Left ventricle myocardium inferior (tissue), 1 donor: ENCODE data around the gene SNTB2. TPM values are rescaled to one million over a fixed set of nuclear protein-coding genes. Genes with fewer than 3 reads are reported as not detected.

Source experiments
- DNase-seq: peaks from one replicate; pipeline ENCODE4 v3.0.0-alpha.2; 2020
- H3K27ac ChIP-seq: fragments of 200-600 bp; replicated peaks from 2 replicates; pipeline ENCODE4 v1.8.0; 2021
- H3K27me3 ChIP-seq: fragments of 200-600 bp; 2 replicates; pipeline ENCODE4 v1.8.0; 2021; ENCODE audit warnings: low read depth
- H3K36me3 ChIP-seq: fragments of 200-600 bp; 2 replicates; pipeline ENCODE4 v1.8.0; 2021
- H3K4me1 ChIP-seq: fragments of 200-600 bp; 2 replicates; pipeline ENCODE4 v1.8.0; 2021
- H3K4me3 ChIP-seq: fragments of 200-600 bp; 2 replicates; pipeline ENCODE4 v1.8.0; 2021; ENCODE audit warnings: mild to moderate bottlenecking, moderate library complexity
- H3K9me3 ChIP-seq: fragments of 200-600 bp; replicated peaks from 2 replicates; pipeline ENCODE4 v1.8.0; 2021
- intact Hi-C: fragments of 100-400 bp; cut with micrococcal nuclease; formaldehyde crosslinking; loops from one replicate; pipeline ENCODE4 v1.11.0; 2022
- total RNA-seq: library from RNA; stranded (reverse); fragmentation: NEBNext Ultra II Directional; extraction: Animal tissue kit (Norgen Biotek cat#: 25700); gene quantifications from one replicate; pipeline ENCODE4 v1.2.1, GENCODE V29; 2021
- TF ChIP-seq, protein P1 (sequence below): fragments of 200-600 bp; IDR thresholded peaks from 2 replicates; pipeline ENCODE4 v1.8.0; 2021; ENCODE audit warnings: antibody characterized with exemption, mild to moderate bottlenecking, borderline replicate concordance
- donor health status: DM: no; HTN: yes; CAD: no; lungs with severe emphysema.

The SNTB2 gene
- total RNA-seq, 1 donor from 2014 or later, result 10.2 TPM

DNA sequence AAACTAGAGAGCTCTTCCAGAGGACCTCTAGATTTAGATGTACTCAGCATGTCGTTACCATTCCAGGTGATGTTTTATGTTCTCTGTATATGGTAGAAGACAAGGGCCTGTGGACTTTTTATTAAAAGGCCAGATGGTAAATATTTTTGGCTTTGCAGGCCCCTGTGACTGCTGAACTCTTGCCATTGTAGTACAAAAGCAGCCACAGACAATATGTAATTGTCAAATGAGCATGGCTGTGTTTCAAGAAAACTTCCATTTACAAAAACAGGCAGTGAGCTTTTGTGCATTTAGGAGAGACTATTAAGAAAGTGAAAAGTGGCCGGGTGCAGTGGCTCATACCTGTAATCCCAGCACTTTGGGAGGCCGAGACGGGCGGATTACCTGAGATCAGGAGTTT lies 157.2 kb downstream of the SNTB2 start:
- no peaks in the 10 kb centered on the region for H3K9me3 ChIP-seq
- no peak for DNase-seq
- H3K36me3 ChIP-seq, result peaks cover 33% of the 10 kb centered on the region
- no peak overlapping the region for H3K4me3 ChIP-seq
- intact Hi-C loops, result no loop called here
- H3K27me3 ChIP-seq, result no peaks in the 10 kb centered on the region
- H3K27ac ChIP-seq, result no peak overlapping the region
- TF ChIP-seq, protein P1, sequence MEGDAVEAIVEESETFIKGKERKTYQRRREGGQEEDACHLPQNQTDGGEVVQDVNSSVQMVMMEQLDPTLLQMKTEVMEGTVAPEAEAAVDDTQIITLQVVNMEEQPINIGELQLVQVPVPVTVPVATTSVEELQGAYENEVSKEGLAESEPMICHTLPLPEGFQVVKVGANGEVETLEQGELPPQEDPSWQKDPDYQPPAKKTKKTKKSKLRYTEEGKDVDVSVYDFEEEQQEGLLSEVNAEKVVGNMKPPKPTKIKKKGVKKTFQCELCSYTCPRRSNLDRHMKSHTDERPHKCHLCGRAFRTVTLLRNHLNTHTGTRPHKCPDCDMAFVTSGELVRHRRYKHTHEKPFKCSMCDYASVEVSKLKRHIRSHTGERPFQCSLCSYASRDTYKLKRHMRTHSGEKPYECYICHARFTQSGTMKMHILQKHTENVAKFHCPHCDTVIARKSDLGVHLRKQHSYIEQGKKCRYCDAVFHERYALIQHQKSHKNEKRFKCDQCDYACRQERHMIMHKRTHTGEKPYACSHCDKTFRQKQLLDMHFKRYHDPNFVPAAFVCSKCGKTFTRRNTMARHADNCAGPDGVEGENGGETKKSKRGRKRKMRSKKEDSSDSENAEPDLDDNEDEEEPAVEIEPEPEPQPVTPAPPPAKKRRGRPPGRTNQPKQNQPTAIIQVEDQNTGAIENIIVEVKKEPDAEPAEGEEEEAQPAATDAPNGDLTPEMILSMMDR, result no peak
- peaks cover 21% of the 10 kb centered on the region for H3K4me1 ChIP-seq

DNA sequence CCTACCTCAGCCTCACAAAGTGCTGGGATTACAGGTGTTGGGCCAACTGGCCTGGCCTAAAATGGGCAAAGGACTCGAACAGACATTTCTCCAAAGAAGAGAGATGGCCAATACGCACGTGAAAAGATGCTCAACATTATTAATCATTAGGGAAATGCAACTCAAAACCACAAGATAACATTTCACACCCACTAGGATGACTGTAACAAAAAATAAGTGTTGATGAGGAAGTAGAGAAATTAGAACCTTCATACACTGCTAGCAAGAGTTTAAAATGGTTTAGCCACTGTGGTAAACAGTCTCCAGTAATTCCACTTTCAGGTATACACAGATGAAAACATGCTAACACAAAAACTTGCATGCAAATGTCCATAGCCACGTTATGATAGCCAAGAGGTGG lies 159.0 kb downstream of the SNTB2 start:
- no peaks in the 10 kb centered on the region for H3K9me3 ChIP-seq
- TF ChIP-seq, protein P1, result no peak
- H3K27me3 ChIP-seq, result no peaks in the 10 kb centered on the region
- H3K4me1 ChIP-seq, result peaks cover 5% of the 10 kb centered on the region
- H3K36me3 ChIP-seq, result peaks cover 41% of the 10 kb centered on the region
- H3K27ac ChIP-seq, result no peak overlapping the region
- DNase-seq, result no peak
- no peak overlapping the region for H3K4me3 ChIP-seq
- intact Hi-C loops, result no loop called here

DNA sequence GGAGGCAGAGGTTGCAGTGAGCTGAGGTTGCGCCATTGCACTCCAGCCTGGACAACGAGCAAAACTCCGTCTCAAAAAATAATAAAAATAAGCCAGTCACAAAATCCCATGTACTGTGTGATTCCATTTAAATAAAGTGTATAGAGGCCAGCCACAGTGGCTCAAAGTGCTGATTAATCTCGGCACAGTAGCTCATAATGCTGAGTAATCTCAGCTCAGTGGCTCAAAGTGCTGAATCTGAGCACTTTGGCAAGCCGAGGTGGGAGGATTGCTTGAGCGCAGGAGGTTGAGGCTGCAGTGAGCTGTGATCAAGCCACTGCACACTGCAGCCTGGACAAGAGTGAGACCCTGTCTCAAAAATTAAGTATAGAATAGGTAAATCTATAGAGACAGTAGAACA lies 159.7 kb downstream of the SNTB2 start:
- Histone ChIP-seq H3K4me3 (no peak overlapping the region), H3K27me3 (no peaks in the 10 kb centered on the region), H3K36me3 (peaks cover 38% of the 10 kb centered on the region), H3K27ac (no peak overlapping the region), H3K4me1 (no peaks in the 10 kb centered on the region), H3K9me3 (no peaks in the 10 kb centered on the region)
- no peak for DNase-seq
- intact Hi-C loops, result no loop called here
- TF ChIP-seq, protein P1, result no peak

DNA sequence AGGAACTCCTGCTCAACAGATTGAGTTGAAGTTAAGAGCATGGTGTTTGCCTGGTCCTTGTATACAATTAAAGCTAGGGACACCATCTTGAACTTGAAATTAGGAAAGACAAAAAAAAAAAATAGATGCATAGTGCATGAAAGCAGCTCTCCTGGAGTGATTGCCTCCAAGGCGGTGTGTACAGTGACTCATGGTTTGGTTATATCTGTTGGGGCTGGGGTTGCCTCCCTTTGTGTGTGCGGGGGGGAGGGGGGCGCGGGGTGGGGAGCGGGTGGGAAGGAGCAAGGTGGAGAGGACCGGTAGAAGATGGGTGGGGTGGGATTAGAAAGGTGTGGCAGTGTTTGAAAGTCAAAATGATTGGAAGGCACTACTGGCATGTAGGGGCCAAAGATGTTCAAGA lies 161.3 kb downstream of the SNTB2 start:
- Histone ChIP-seq H3K36me3 (peaks cover 33% of the 10 kb centered on the region), H3K27me3 (no peaks in the 10 kb centered on the region)

DNA sequence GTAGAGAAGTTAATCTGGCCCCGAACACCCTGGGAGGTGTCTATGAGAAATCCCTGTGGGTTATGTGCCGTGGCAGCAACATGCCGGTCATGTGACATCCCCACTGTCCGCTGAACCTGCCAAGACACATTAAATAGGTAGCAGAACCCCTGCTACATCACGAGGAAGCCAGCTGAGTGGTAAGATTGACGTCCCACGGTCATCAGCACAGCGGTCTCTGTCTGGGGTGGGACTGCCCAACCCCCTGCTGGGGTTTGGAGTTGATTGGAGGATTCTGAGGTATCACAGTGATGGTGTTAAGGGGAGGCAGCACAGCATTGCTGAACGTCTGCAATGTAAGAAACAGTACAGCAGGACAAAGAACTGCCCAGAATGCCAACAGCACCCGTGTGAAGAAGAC lies 162.6 kb downstream of the SNTB2 start:
- H3K27ac ChIP-seq, result no peak overlapping the region
- peaks cover 27% of the 10 kb centered on the region for H3K36me3 ChIP-seq
- no peaks in the 10 kb centered on the region for H3K9me3 ChIP-seq
- H3K27me3 ChIP-seq, result no peaks in the 10 kb centered on the region
- intact Hi-C loops, result no loop called here
- TF ChIP-seq, protein P1, result no peak
- DNase-seq, result no peak
- no peak overlapping the region for H3K4me3 ChIP-seq
- no peaks in the 10 kb centered on the region for H3K4me1 ChIP-seq

More for the DNA sequence above, 161.3 kb downstream of the SNTB2 start:
- TF ChIP-seq, protein P1, result no peak
- Histone ChIP-seq H3K9me3 (no peaks in the 10 kb centered on the region), H3K4me1 (no peaks in the 10 kb centered on the region), H3K27ac (no peak overlapping the region), H3K4me3 (no peak overlapping the region)
- no peak for DNase-seq
- intact Hi-C loops, result no loop called here

DNA sequence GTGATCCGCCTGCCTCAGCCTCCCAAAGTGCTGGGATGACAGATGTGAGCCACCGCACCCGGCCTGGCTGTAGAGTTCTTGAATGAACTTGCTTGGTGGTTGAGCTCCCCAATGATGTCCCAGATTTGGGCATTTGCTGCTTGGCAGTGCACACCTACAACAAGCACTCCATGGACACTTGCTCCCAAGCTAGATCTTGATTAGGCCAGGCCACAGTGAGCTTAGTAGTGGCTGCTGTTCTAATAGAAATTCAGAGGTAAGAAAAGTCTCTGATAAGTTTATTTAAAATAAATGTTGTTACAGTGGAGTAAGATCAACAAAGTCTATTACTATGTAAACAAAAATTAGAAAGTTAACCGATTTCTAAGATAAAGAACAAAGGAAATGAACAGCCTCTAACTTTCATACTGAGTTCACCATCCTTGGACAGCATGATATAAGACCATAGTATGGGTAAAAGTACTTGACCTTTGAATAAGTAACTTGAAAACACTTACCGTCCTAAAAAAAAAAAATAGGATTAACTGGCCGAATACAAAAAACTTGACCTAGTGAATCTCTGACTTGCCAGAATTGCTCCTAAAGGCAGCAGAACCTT lies 163.7 kb downstream of the SNTB2 start:
- H3K36me3 ChIP-seq, result peaks cover 27% of the 10 kb centered on the region

More for the DNA sequence above, 163.7 kb downstream of the SNTB2 start:
- no peak for DNase-seq
- TF ChIP-seq, protein P1, result no peak
- intact Hi-C loops, result no loop called here
- Histone ChIP-seq H3K4me1 (no peaks in the 10 kb centered on the region), H3K27ac (no peak overlapping the region), H3K27me3 (no peaks in the 10 kb centered on the region), H3K4me3 (no peak overlapping the region), H3K9me3 (no peaks in the 10 kb centered on the region)
